ENCODE measurements around the gene ATG2A.

Gene ATG2A

DNA sequence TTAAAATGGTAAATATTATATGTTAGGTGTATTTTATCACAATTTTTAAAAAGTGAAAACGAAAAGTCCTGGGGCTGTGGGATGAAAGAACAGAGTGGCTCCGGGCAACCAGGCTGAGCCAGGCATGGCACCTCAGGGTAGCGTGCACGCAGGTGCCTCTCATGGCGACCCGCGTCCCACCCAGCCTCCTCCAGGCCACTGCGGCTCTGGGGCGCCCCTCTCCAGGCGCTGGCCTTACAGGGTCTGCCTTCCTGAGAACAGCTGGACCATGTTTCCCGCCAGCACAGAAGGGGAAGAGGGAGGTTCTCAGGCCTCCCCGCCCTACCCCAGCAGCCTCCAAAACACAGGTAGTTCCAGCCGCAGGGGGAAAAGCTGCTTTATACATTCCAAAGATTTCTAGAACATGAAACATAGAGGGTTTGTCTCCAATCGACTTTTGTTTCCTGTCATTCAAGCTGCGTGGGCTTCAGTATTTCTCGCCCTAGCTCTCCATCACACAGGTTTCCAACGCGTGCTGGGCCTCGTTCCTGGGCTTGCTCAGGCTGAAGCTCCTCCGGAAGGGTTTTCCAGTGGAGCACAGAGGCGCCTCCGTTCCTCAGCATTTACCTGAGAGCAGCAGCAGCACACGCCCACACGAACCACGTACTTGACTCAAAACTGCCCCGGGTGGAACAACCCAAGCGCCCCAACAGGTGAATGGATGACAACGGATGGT is 49.1 kb downstream of the ATG2A start:
- no peak for DNase-seq

DNA sequence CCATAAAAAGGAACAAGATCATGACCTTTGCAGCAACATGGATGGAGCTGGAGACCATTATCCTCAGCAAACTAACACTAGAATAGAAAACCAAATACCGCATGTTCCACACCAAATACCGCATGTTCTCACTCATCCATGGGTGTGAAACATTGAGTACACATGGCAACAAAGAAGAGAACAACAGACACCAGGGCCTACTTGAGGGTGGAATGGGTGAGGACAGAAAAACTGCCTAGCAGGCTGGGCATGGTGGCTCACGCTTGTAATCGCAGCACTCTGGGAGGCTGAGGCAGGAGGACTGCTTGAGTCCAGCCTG is 50.9 kb downstream of the ATG2A start:
- no peak for DNase-seq

DNA sequence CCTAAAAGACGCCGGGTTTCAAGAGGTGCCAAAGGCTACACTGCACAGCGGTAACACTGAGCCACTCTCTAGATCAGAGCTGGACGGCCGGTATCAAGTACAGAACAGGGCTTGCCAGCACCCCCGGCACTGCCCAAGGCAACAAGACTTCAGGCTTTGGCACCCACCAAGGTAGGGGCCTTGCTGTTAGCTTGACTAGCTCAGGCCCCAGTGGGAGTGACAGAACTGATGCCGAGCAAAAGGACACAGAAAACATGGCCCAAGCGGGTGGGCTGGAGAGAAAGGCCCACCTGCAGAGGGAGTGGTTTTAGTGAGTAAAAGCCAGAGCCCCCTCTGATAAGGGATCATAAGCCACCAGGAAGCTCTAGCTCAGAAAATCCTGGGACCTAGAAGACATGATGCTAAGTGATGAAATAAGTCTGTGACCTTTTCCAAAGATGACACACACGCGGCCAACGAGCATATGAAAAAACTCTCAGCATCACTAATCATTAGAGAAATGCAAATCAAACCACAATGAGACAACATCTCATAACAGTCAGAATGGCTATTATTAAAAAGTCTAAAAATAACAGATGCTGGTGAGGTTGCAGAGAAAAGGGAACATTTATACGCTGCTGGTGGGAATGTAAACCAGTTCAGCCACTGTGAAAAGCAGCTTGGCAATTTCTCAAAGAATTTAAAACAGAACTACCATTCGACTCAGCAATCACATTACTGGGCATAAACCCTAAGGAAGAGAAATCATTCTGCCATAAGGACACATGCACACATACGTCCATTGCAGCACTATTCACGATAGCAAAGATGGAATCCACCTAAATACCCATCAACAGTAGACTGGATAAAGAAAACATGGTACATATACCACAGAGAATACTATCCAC is 51.5 kb downstream of the ATG2A start:
- no peak for DNase-seq

DNA sequence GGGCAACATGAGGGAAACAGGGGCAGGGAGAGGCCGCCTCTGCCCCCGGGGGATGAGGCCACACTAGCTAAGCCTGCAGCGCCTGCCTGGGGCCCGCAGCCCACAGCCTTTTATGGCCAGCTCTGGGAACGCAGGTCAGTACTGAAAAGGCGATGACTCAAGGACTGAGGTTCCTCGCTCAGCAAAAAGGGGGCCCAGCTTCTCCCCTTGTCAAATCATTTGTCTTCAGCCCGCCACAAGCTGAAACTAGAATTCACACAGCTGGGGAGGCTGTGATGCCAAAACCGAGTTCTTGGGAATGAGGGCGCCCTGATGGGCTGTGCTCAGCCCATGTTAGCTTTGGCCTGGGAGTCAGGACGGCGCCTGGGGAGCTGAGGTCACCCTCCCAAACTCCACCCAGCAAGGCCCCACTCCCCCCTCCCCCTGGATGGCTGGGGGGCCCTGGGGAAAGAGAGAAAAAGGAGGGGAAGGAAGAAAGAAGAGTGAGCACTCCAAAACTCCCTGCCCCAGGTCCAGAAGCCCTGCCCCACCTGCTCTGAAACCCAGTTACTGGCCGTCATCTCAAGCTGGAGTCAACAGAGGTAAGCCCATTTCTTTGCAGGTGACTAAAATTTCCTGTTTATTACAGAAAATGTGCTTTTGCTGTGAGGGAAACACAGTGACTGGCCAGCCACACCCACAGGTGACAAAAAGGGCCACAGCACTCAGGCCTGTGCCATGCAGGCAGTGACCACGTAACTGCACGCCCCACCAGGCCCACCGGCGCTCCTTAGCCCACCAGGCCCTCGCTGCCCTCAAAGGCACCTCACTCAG is 52.3 kb downstream of the ATG2A start:
- DNase-seq: no peak

GRCh38 chr11:64864135-64864472 is 52.9 kb downstream of the ATG2A start:
- DNase-seq: no peak

DNA sequence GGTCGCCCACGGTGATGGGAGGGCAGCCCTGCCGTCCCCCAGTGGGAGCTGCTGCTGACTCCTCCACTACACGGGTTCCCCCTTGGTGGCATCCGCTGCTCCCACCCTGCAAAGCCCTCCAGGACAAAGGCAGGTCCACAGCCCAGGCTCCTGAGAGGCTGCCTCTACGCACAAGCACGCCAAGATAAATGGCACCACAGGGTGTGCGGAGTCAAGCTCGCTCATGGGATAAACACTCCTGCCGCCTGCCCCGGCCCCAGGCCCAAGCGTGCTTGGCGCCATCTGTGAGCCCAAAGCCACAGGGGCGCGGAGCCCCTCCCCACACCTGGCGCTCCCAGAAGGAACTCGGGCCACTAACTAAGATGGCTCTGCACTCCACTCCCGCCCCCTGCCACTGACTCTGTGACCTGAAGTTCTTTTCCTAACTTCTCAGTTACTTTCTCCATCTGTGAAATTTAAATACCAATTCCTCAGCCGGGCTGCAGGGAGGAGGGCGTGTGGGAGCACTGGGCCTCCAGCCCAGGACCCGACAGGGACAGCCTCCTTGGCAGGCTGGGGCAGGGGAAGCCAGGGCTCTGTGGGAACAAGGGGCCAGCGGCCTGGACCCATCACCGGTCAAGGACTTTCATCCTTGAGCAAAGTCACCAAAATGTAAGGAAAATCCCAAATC is 53.5 kb downstream of the ATG2A start:
- DNase-seq: no peak

GRCh38 chr11:64862987-64863390 is 54.0 kb downstream of the ATG2A start:
- DNase-seq: no peak

DNA sequence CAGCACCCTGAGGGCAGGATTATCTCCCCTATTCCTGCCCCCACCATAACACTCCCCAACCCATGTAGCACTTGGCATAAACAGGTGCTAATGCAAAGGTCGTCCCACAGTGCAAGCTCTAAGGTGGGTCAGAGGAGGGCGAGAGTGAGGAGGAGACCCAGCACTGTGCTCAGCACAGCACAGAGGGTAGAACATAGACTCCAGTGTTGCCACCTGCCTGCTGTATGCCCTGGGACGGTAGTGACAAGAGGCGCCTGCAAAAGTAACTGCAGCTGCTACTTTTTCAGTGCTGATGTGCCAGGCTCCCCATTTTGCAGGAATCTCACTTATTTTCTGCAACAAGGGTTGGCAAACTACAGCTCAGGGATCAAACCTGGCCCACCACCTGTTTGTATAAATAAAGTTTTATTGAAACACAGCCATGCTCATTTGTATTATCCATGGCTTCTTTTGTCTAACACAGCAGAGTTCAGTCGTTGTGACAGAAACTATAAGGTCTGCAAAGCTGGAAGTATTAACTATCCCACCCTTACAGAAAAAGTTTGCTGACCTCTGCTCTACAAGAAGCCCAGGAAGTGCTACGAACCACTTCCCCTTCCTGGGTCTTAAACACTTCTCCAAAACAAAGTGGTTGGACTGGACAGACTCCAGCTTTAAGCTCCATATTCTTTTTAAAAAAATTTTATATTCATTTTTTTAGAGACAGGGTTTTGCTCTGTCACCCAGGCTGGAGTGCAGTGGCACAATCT is 55.6 kb downstream of the ATG2A start:
- DNase-seq: no peak

DNA sequence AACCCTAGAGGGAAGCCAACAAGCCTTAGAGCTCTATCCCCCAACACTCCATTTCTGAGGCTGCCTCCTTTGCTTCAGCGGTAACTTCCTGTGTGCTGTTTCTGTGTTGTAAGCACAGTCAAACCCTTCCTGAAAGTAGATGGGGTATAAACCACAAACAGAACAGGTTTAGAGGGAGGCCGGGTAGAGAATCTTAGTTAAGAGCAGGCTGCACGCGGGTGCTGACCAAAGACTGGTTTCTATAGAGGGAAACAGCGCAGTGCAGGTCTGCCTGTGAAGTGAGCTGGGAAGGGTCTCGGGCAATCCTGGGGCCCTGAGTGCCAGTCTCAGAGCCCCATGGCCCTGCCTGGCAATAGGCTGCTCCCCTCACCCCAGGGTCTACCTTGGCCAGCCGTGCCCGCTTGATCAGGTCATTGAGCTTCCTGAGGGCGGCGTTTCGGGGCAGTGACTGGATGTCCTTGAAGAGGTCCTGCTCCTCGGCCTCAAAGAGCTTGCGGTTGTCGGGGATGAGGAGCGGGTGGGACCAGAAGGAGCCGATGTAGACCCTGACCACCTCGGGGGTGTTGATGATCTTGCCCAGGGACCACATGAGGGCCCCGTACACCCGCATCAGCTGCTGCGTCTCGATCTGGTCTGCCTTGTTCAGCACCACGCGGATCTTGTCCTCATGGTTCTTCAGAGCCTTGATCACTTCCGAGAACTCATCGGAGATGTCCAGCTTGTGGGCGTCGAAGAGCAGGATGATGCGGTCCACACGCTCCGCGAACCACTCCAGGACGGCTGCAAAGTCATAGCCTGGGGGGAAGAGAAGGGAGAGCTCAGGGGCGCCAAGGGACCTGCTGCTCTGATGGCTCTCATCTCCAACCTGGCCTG is 57.2 kb downstream of the ATG2A start:
- no peak for DNase-seq

GRCh38 chr11:64858467-64859263 is 58.3 kb downstream of the ATG2A start:
- DNase-seq: no peak

DNA sequence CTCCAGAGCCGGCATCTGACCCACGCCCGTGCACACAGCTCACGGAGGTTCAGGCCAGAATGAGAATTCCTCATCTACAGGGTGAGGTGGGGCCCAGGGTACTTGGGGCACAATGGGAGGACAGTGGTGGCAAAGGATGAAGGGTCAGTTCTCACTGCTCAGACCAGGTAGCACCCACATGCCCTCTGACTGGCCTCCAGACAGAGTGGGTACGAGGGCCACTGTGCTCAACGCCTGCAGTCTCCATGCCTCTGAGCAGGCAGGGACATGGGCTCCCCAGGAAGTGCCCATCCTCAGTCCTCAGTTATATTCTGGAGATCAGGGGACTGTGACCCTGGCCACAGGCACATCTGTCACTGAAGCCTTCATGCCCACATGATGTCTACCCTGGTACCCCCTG is 59.5 kb downstream of the ATG2A start:
- no peak for DNase-seq

- no peak for DNase-seq
Observed at GRCh38 chr11:64856382-64857227, 60.4 kb downstream of the ATG2A start.

- DNase-seq: no peak
Observed at GRCh38 chr11:64855596-64856304, 61.3 kb downstream of the ATG2A start.

GRCh38 chr11:64854534-64855502 is 62.2 kb downstream of the ATG2A start:
- no peak for DNase-seq

- no peak for DNase-seq
Observed at GRCh38 chr11:64854157-64854533, 62.9 kb downstream of the ATG2A start.

DNA sequence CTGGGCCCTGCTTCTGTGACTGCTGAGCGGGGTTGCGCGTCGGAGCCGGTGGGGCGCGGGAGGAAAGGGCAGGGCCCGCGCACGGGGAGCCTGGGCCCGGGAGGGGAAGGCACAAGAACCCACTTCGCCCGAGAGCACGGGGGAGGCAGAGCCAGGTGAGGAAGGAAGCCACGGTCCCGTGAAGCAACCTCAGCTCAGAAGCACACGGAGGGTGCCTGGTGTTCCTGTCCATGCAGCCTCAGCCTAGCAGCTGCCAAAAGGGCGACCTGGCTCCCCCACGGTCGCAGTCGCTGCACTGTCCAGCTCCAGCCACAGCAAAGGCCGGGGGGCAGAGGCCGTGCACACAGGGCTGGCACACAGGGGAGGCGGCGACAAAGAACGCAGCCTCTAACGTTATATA is 63.3 kb downstream of the ATG2A start:
- DNase-seq: no peak

GRCh38 chr11:64852804-64853509 is 64.1 kb downstream of the ATG2A start:
- no peak for DNase-seq
